Body of pancreas (tissue), 4 donors: ENCODE results near the gene PRSS3. TPM values are rescaled to one million over a fixed set of nuclear protein-coding genes. Genes with fewer than 3 reads are reported as not detected.

Source experiments
- ATAC-seq: fragments of 150-250 bp; one replicate; pipeline ENCODE4 v1.9.1; 2016
- DNase-seq, 4 donors: peaks; one replicate each; pipeline ENCODE4 v3.0.0-alpha.2; 2019
- H3K27ac ChIP-seq, 4 donors: fragments of 200-600 bp; sonication (generic); 1 replicate in 3 of 4; 2 replicates in 1 of 4; pipeline versions ENCODE4 v1.5.1 to v1.6.1; 2016 to 2019; ENCODE audit warnings: mild to moderate bottlenecking in 1 of 4, mixed read lengths in 1 of 4, moderate library complexity in 1 of 4
- H3K27me3 ChIP-seq, 2 donors: fragments of 200-600 bp; sonication (generic); one replicate each; pipeline ENCODE4 v1.6.0; 2016; ENCODE audit warnings: mild to moderate bottlenecking in 1 of 2
- H3K36me3 ChIP-seq, 2 donors: fragments of 200-600 bp; sonication (generic); replicated peaks in 1 of 2; 2 replicates each; pipeline ENCODE4 v1.5.1; 2016; ENCODE audit warnings: low read depth in 2 of 2; ENCODE audit not compliant: insufficient read depth in 1 of 2
- H3K4me1 ChIP-seq: fragments of 200-600 bp; sonication (generic); one replicate; pipeline ENCODE4 v1.6.0; 2016
- H3K4me3 ChIP-seq, 2 donors: fragments of 200-600 bp; sonication (generic); 1 replicate in 1 of 2; 2 replicates in 1 of 2; pipeline ENCODE4 v1.5.1; 2016 to 2019
- H3K9me3 ChIP-seq, 3 donors: fragments of 200-600 bp; sonication (generic); 1 replicate in 2 of 3; 2 replicates in 1 of 3; pipeline ENCODE4 v1.5.1; 2016
- POLR2A ChIP-seq, 3 donors: fragments of 450-650 bp; IDR thresholded peaks; one replicate each; pipeline ENCODE4 v1.6.1; 2016; ENCODE audit warnings: antibody characterized with exemption in 3 of 3, mild to moderate bottlenecking in 2 of 3
- WGBS, 2 donors: methylation state at CpG; one replicate each; pipeline ENCODE4 v1.1.5; 2017; 5-methylcytosine and 5-hydroxymethylcytosine counted together
- intact Hi-C: fragments of 100-400 bp; cut with DNase I; formaldehyde crosslinking; loops from one replicate; pipeline ENCODE4 v1.15.1; 2023
- total RNA-seq, 2 donors: library from RNA; depleted of rRNA; stranded (reverse); fragments of >200 nt; gene quantifications; one replicate each; pipeline ENCODE4 v1.1.0, GENCODE V29; 2016
- TF ChIP-seq, protein P1 (sequence below), 7 experiments: fragments of 450-650 bp in 4 of 7; fragments of 200-600 bp in 3 of 7; sonication (generic) in 3 of 7; IDR thresholded peaks; one replicate each; pipeline ENCODE4 v1.5.1; 2016 to 2019; ENCODE audit warnings: antibody characterized with exemption in 7 of 7

PRSS3 gene
- total RNA-seq, 2 donors from 2014 or later: 526 to 604 TPM

DNA sequence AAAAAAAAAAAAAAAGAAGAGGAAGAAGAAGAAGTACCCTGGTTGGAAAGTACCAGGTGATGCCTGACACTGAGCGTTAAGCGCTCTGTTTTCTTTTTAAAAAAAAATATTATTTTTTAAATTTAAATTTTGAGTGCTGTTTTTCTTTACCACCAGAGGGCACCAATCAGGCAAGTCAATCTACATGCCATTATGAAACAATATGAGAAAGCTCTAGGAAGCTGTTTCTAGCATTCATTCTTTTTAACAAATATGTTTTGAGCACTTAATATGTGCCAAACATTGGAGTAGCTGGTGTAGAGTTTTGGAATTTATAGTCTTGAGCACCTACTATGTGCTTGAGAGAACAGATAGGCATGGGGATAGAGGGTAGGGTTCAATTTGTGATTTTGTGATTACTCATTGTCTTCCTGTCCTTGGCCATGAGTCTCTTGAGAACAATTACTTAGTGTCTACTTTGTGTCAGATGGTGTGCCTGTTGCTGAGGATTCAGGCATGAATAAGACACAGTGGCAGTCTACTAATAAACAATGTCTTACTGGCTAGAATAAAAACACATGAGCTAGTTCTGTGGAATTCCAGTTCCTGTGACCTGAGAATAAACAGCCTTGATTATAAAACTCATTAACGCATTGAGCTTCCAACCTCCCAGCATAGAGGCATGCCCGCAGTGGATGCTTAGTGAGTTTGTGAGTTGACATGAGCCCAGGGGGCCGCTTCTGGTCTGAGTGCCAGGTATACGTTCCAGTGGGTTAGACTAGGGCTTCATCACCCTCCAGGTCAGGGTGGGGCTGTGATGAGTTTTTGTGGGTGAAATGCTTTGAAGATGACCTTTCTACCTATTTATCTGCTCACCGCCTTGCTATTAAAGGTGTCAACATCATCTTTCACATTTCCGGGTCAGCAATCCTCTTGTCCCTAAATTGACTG, 18.6 kb downstream of the PRSS3 start:
- H3K4me1 ChIP-seq: peaks cover 49% of the 10 kb centered on the region
- no peak overlapping the region for H3K4me3 ChIP-seq
- no peaks in the 10 kb centered on the region for H3K36me3 ChIP-seq
- no peaks in the 10 kb centered on the region for H3K27me3 ChIP-seq
- no peak for DNase-seq
- 54 to 60% methylated on average over 8 of the region's 8 CpGs for WGBS, 2 donors
- intact Hi-C loops: no loop called here
- peak overlapping the region; percentile 58 to 100 (median 78) for H3K27ac ChIP-seq
- ATAC-seq: no peak
- H3K9me3 ChIP-seq: no peaks in the 10 kb centered on the region
- no peak for TF ChIP-seq POLR2A (IDR thresholded peaks at IDR 0.05)
- TF ChIP-seq, protein P1, sequence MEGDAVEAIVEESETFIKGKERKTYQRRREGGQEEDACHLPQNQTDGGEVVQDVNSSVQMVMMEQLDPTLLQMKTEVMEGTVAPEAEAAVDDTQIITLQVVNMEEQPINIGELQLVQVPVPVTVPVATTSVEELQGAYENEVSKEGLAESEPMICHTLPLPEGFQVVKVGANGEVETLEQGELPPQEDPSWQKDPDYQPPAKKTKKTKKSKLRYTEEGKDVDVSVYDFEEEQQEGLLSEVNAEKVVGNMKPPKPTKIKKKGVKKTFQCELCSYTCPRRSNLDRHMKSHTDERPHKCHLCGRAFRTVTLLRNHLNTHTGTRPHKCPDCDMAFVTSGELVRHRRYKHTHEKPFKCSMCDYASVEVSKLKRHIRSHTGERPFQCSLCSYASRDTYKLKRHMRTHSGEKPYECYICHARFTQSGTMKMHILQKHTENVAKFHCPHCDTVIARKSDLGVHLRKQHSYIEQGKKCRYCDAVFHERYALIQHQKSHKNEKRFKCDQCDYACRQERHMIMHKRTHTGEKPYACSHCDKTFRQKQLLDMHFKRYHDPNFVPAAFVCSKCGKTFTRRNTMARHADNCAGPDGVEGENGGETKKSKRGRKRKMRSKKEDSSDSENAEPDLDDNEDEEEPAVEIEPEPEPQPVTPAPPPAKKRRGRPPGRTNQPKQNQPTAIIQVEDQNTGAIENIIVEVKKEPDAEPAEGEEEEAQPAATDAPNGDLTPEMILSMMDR (IDR thresholded peaks at IDR 0.05): peak; percentile 58 to 83 (median 70)

DNA sequence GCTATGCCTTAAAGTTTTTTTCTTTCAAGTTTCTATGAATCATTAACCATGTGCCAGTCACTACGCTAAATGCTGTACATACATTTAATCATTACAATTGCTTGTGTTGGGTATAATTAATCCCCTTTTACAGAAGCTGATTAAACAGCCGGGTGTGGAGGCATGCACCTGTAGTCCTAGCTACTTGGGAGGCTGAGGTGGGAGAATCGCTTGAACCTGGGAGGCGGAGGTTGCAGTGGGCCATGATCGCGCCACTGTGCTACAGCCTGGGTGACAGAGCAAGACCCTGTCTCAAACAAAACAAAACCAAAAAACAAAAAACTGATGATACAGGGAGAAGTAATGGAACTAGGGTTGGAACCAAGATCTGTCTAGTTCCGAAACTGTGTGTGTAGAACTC, 20.4 kb downstream of the PRSS3 start:
- Histone ChIP-seq H3K4me1 (peaks cover 44% of the 10 kb centered on the region), H3K27me3 (no peaks in the 10 kb centered on the region), H3K9me3 (no peaks in the 10 kb centered on the region), H3K36me3 (no peaks in the 10 kb centered on the region), H3K27ac (peak overlapping the region; percentile 89 to 100 (median 98)), H3K4me3 (no peak overlapping the region)
- TF ChIP-seq, protein P1 (IDR thresholded peaks at IDR 0.05): no peak
- no peak for TF ChIP-seq POLR2A (IDR thresholded peaks at IDR 0.05)
- DNase-seq (no peak), ATAC-seq (no peak)
- 92 to 94% methylated on average over 7 of the region's 7 CpGs for WGBS, 2 donors
- intact Hi-C loops: loop anchor here (5.0 kb wide), 1 partner anchor 37 kb away; no protein-coding TSS in a partner anchor

DNA sequence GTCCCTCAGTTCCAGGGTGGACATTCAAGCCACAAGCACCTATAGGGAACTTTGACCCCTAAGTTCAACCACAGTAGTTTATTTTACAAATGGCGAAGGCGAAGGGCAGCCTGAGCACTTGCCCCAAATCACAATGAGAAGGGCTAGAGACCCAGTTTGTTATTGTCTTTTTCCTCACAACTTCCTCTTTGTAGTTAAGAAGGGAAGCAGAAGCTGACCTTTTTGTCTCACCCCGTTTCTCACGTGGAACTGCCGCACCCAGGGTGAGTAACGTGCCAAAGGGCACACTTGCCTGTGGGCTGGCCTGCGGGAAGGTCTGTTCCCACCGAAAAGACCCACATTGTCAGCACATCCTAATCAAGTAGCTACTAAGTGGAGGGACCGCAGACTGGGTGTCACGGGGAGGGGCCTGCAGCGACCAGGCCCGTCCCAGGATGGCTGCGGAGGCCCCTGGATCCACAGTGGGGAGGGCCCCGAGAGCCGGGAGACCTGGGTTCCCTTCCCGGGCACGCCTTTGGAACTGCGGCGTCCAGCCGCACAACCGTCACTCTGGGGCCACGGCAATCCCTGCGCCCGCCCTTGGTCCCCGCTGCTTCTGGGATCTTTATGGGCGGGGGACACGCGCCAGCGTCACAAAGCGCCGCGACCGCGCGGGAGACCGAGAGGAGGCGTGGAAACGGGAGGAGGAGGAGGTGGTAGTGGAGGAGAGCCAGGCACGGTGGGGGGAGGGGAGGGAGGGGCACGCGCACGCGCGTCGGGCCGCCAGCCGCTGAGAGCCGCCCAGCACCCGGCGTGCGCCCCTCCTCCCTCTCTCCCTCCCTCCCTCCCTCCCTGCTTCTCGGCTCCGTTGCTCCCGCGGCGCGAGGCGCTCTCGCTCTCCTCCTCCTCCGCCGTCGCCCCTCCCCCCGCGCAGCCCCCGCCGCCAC, 21.2 kb downstream of the PRSS3 start, which contains the start of gene UBE2R2:
Gene UBE2R2 (plus strand): TSS at position 834 of the 926 bp plus-strand sequence. CDS start 598 bp downstream, outside the sequence.
- DNase-seq: peak; percentile 91 to 94 (median 92)
- H3K27ac ChIP-seq: peak within 1 kb of the TSS; percentile 89 to 100 (median 98)
- no peaks in the 10 kb centered on the region for H3K36me3 ChIP-seq
- H3K9me3 ChIP-seq: no peaks in the 10 kb centered on the region
- 3 to 11% methylated on average over 8 to 41 of the region's 66 CpGs for whole genome bisulfite sequencing, 2 donors
- no peaks in the 10 kb centered on the region for H3K27me3 ChIP-seq
- peak within 1 kb of the TSS; percentile 90 to 91 for H3K4me3 ChIP-seq
- intact Hi-C loops: loop anchor here (5.0 kb wide), 1 partner anchor 36 kb away; no protein-coding TSS in a partner anchor
- TF ChIP-seq POLR2A (IDR thresholded peaks at IDR 0.05): peak; percentile 68 to 89 (median 85)
- TF ChIP-seq, protein P1 (IDR thresholded peaks at IDR 0.05): no peak
- peak; percentile 91 for ATAC-seq
- H3K4me1 ChIP-seq: peaks cover 52% of the 10 kb centered on the region

DNA sequence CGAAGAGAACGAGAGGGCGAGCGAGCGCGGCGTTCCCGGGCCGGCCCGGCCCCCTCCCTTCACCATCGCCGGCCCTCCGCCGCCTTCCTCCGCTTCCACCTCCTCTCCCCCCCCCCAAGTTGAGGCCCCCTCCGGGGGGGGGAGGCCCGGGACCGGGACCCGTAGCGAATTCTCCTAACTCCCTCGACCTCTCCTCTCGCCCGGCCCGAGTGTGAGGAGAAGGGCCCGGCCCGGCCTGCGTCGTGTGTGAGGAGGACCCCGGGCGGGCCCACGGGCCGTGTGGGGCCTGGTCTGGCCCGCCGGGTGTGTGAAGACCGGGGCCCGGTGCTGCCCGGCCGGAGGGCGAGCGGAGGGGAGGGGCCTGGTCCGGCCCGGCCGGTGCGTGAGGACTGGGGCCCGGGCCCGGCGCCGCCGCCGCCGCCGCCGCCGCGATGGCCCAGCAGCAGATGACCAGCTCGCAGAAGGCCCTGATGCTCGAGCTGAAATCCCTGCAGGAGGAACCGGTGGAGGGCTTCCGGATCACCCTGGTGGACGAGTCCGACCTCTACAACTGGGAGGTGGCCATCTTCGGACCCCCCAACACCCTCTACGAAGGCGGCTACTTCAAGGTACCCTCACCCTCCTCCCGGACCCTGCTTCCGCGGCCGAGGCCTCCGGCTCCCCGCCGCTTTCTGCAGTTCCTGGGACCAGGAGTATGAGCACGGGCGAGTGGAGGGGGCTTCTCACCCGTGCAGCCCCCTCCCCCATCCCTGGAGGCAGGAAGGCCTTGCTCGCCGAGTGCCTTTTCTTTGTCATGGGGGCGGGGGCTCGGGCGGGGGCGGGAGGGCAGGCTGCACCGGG, 22.2 kb downstream of the PRSS3 start:
- intact Hi-C loops: loop anchor here (5.0 kb wide), 1 partner anchor 35 kb away; no protein-coding TSS in a partner anchor
- H3K27ac ChIP-seq: peak overlapping the region; percentile 89 to 100 (median 98)
- 0 to 1% methylated on average over 5 to 67 of the region's 81 CpGs for WGBS, 2 donors
- ATAC-seq (peak; percentile 31), DNase-seq (peak; percentile 54 to 67 (median 58))
- H3K27me3 ChIP-seq: no peaks in the 10 kb centered on the region
- peak overlapping the region; percentile 90 to 91 for H3K4me3 ChIP-seq
- no peaks in the 10 kb centered on the region for H3K9me3 ChIP-seq
- TF ChIP-seq POLR2A (IDR thresholded peaks at IDR 0.05): peak in 2 of 3 donors; percentile 36 to 41
- TF ChIP-seq, protein P1 (IDR thresholded peaks at IDR 0.05): peak in 3 of 7 experiments; percentile 24 to 29 (median 29)
- H3K4me1 ChIP-seq: peaks cover 59% of the 10 kb centered on the region
- H3K36me3 ChIP-seq: no peaks in the 10 kb centered on the region
